Astrocyte (in vitro differentiated cells and primary cell): ENCODE results near the gene AP4B1. TPM values are rescaled to one million over a fixed set of nuclear protein-coding genes. Genes with fewer than 3 reads are reported as not detected.
"Not testable (repeated sequence)": the region's sequence is repeated elsewhere in the genome, so short reads cannot be mapped to it uniquely, and the experiment has no call there.

Experiments
- DNase-seq: peaks from one replicate; pipeline ENCODE4 v3.0.0-alpha.2; 2010; ENCODE audit warnings: low read depth
- FAIRE-seq: peaks from 2 replicates; lab custom pipeline; 2011; peaks lifted over from hg19 to GRCh38; lab: Jason Lieb, UNC
- H2AFZ ChIP-seq: 2 replicates; pipeline ENCODE4 v1.6.0; 2012; ENCODE audit warnings: low read depth, low read length, inconsistent platforms
- H3K27ac ChIP-seq: 2 replicates; pipeline ENCODE4 v1.5.1; 2011; ENCODE audit warnings: low read depth, low read length, inconsistent platforms
- H3K27me3 ChIP-seq: 2 replicates; pipeline ENCODE4 v1.6.0; 2011; ENCODE audit warnings: low read length, inconsistent platforms; ENCODE audit not compliant: insufficient read depth
- H3K36me3 ChIP-seq: 2 replicates; pipeline ENCODE4 v1.5.1; 2011; ENCODE audit warnings: low read length, inconsistent platforms; ENCODE audit not compliant: insufficient read depth
- H3K4me1 ChIP-seq: 2 replicates; pipeline ENCODE4 v1.5.1; 2011; ENCODE audit warnings: low read length, inconsistent platforms; ENCODE audit not compliant: insufficient read depth
- H3K4me2 ChIP-seq: 2 replicates; pipeline ENCODE4 v1.6.0; 2012; ENCODE audit warnings: low read length, inconsistent platforms
- H3K4me3 ChIP-seq: 2 replicates; pipeline ENCODE4 v1.5.1; 2011; ENCODE audit warnings: low read depth, mild to moderate bottlenecking, low read length, inconsistent platforms; ENCODE audit not compliant: insufficient read depth
- H3K79me2 ChIP-seq: 2 replicates; pipeline ENCODE4 v1.6.0; 2012; ENCODE audit warnings: mild to moderate bottlenecking, low read length, inconsistent platforms; ENCODE audit not compliant: insufficient read depth
- H3K9ac ChIP-seq: 2 replicates; pipeline ENCODE4 v1.6.0; 2012; ENCODE audit warnings: mild to moderate bottlenecking, low read length, inconsistent platforms
- H3K9me3 ChIP-seq: 2 replicates; pipeline ENCODE4 v1.5.1; 2012; ENCODE audit warnings: low read depth, mild to moderate bottlenecking, low read length, inconsistent platforms; ENCODE audit not compliant: insufficient read depth
- H4K20me1 ChIP-seq: 2 replicates; pipeline ENCODE4 v1.6.0; 2012; ENCODE audit warnings: low read length, inconsistent platforms; ENCODE audit not compliant: insufficient read depth
- H3K27ac Mint-ChIP-seq: one replicate; pipeline ENCODE4 v1.8.0; 2021; ENCODE audit warnings: mild to moderate bottlenecking, mixed read lengths; ENCODE audit not compliant: unreplicated experiment
- H3K27me3 Mint-ChIP-seq: one replicate; pipeline ENCODE4 v1.8.0; 2021; ENCODE audit warnings: low read depth, mixed read lengths; ENCODE audit not compliant: unreplicated experiment
- H3K36me3 Mint-ChIP-seq: one replicate; pipeline ENCODE4 v1.8.0; 2021; ENCODE audit warnings: low read depth, mixed read lengths; ENCODE audit not compliant: unreplicated experiment
- H3K4me1 Mint-ChIP-seq: one replicate; pipeline ENCODE4 v1.8.0; 2021; ENCODE audit warnings: low read depth, mixed read lengths; ENCODE audit not compliant: unreplicated experiment
- H3K4me3 Mint-ChIP-seq: one replicate; pipeline ENCODE4 v1.8.0; 2021; ENCODE audit warnings: mild to moderate bottlenecking, moderate library complexity, mixed read lengths; ENCODE audit not compliant: unreplicated experiment
- H3K9me3 Mint-ChIP-seq: one replicate; pipeline ENCODE4 v1.8.0; 2021; ENCODE audit warnings: mild to moderate bottlenecking, mixed read lengths; ENCODE audit not compliant: unreplicated experiment
- EZH2 ChIP-seq: IDR thresholded peaks from 2 replicates; pipeline ENCODE4 v1.6.1; 2012; ENCODE audit warnings: mild to moderate bottlenecking, low read length, inconsistent platforms; ENCODE audit not compliant: insufficient read depth
- total RNA-seq: library from RNA; stranded (reverse); gene quantifications from 2 replicates; pipeline ENCODE4 v1.2.1, GENCODE V29; 2021
- TF ChIP-seq, protein P1 (sequence below): IDR thresholded peaks from 2 replicates; pipeline ENCODE4 v1.5.1; 2011; ENCODE audit warnings: low read depth, mild to moderate bottlenecking, inconsistent platforms, low read length, moderate library complexity; ENCODE audit not compliant: insufficient read depth

The AP4B1 gene
- total RNA-seq, 1 donor from 2014 or later = 14.9 TPM

GRCh38 chr1:113950908-113951307 is 46.3 kb upstream of the AP4B1 start:
- Histone ChIP-seq H3K9me3 (no peaks in the 10 kb centered on the region), H2AFZ (no peak overlapping the region), H3K79me2 (peaks cover 53% of the 10 kb centered on the region), H3K4me3 (no peak overlapping the region), H3K36me3 (no peaks in the 10 kb centered on the region), H3K4me1 (peaks cover 4% of the 10 kb centered on the region), H3K9ac (no peak overlapping the region), H4K20me1 (peaks cover 55% of the 10 kb centered on the region), H3K4me2 (no peak overlapping the region), H3K27ac (no peak overlapping the region), H3K27me3 (no peaks in the 10 kb centered on the region)
- TF ChIP-seq, protein P1, sequence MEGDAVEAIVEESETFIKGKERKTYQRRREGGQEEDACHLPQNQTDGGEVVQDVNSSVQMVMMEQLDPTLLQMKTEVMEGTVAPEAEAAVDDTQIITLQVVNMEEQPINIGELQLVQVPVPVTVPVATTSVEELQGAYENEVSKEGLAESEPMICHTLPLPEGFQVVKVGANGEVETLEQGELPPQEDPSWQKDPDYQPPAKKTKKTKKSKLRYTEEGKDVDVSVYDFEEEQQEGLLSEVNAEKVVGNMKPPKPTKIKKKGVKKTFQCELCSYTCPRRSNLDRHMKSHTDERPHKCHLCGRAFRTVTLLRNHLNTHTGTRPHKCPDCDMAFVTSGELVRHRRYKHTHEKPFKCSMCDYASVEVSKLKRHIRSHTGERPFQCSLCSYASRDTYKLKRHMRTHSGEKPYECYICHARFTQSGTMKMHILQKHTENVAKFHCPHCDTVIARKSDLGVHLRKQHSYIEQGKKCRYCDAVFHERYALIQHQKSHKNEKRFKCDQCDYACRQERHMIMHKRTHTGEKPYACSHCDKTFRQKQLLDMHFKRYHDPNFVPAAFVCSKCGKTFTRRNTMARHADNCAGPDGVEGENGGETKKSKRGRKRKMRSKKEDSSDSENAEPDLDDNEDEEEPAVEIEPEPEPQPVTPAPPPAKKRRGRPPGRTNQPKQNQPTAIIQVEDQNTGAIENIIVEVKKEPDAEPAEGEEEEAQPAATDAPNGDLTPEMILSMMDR = no peak
- no peak for TF ChIP-seq EZH2
- H3K4me3 Mint-ChIP-seq = no peak overlapping the region
- no peaks in the 10 kb centered on the region for H3K9me3 Mint-ChIP-seq
- no peaks in the 10 kb centered on the region for H3K27me3 Mint-ChIP-seq
- H3K4me1 Mint-ChIP-seq = peaks cover 11% of the 10 kb centered on the region
- H3K36me3 Mint-ChIP-seq = peaks cover 2% of the 10 kb centered on the region
- DNase-seq (no peak), FAIRE-seq (no peak)
- no peak overlapping the region for H3K27ac Mint-ChIP-seq

- H3K79me2 ChIP-seq = peaks cover 68% of the 10 kb centered on the region
- no peaks in the 10 kb centered on the region for H3K9me3 Mint-ChIP-seq
Measured at GRCh38 chr1:113949007-113949406, 44.4 kb upstream of the AP4B1 start.

DNA sequence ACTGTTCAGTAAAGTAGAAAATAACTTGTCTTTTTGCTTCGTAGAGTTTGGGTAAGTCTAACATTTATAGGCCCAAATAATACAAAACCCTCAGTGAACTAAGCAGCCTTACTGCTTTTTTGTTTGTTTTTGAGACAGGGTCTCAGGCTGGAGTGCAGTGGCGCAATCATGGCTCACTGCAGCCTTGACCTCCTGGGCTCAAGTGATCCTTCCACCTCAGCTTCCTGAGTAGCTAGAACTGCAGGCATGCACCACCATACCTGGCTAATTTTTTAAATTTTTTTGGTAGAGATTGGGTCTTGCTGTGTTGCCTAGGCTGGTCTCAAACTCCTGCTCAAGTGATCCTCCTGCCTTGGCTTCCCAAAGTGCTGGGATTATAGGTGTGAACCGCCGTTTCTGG is 43.6 kb upstream of the AP4B1 start:
- H3K27me3 ChIP-seq, DNase-seq, H3K27ac Mint-ChIP-seq, H3K4me3 ChIP-seq, H3K9me3 ChIP-seq, H3K4me2 ChIP-seq, H2AFZ ChIP-seq, H3K36me3 Mint-ChIP-seq, H3K36me3 ChIP-seq, H3K4me3 Mint-ChIP-seq, H3K9me3 Mint-ChIP-seq, FAIRE-seq, H3K4me1 ChIP-seq, H3K27ac ChIP-seq, H3K27me3 Mint-ChIP-seq, H3K9ac ChIP-seq: not testable (repeated sequence)
- peaks cover 11% of the 10 kb centered on the region for H3K4me1 Mint-ChIP-seq
- Histone ChIP-seq H3K79me2 (peaks cover 75% of the 10 kb centered on the region), H4K20me1 (peaks cover 66% of the 10 kb centered on the region)

More at GRCh38 chr1:113949007-113949406, 44.4 kb upstream of the AP4B1 start:
- no peak for TF ChIP-seq EZH2
- TF ChIP-seq, protein P1 = peak; percentile 53
- no peaks in the 10 kb centered on the region for H3K27me3 Mint-ChIP-seq
- H2AFZ ChIP-seq = no peak overlapping the region
- peaks cover 11% of the 10 kb centered on the region for H3K4me1 Mint-ChIP-seq
- no peak overlapping the region for H3K4me3 Mint-ChIP-seq
- H4K20me1 ChIP-seq = peaks cover 67% of the 10 kb centered on the region
- no peak overlapping the region for H3K9ac ChIP-seq
- FAIRE-seq = no peak
- H3K27ac ChIP-seq = no peak overlapping the region
- H3K27me3 ChIP-seq = no peaks in the 10 kb centered on the region
- H3K4me3 ChIP-seq = no peak overlapping the region
- H3K36me3 ChIP-seq = no peaks in the 10 kb centered on the region
- H3K36me3 Mint-ChIP-seq = peaks cover 2% of the 10 kb centered on the region
- peaks cover 4% of the 10 kb centered on the region for H3K4me1 ChIP-seq
- no peak for DNase-seq
- H3K4me2 ChIP-seq = no peak overlapping the region
- H3K9me3 ChIP-seq = no peaks in the 10 kb centered on the region
- no peak overlapping the region for H3K27ac Mint-ChIP-seq
